Measurements from ENCODE around the gene GNA14.
"Not testable (repeated sequence)": the region's sequence is repeated elsewhere in the genome, so short reads cannot be mapped to it uniquely, and the experiment has no call there.

The GNA14 gene

GRCh38 chr9:77495834-77496671, 152.1 kb downstream of the GNA14 start:
- Histone ChIP-seq H3K4me1 (ENCODE audit: control insufficient read depth in 1 of 2, insufficient read depth in 2 of 2, low read length in 2 of 2) (peaks cover 3 to 4% of the 10 kb centered on the region in 2 experiments), H3K79me1 (ENCODE audit: low read length) (no peaks in the 10 kb centered on the region), H3K79me2 (ENCODE audit: control insufficient read depth, insufficient read depth, low read length, poor library complexity) (no peaks in the 10 kb centered on the region), H3K4me3 (ENCODE audit: low read depth, low read length) (no peak overlapping the region), H3K4me2 (ENCODE audit: low read length) (no peak overlapping the region), H3K14ac (ENCODE audit: low read length) (no peak overlapping the region), H2BK120ac (ENCODE audit: insufficient read depth, low read length, poor library complexity) (no peak overlapping the region), H4K8ac (ENCODE audit: low read depth, low read length) (no peak overlapping the region), H2AK5ac (ENCODE audit: low read length) (no peak overlapping the region), H3K27ac (ENCODE audit: low read depth, low read length) (no peak overlapping the region), H3K18ac (ENCODE audit: low read length) (no peak overlapping the region), H3K23ac (ENCODE audit: low read length) (no peak overlapping the region), H2BK12ac (ENCODE audit: low read length) (no peak overlapping the region), H2AFZ (ENCODE audit: insufficient read depth, low read length, poor library complexity) (no peak overlapping the region), H3K27me3 (ENCODE audit: insufficient read depth, low read length) (no peaks in the 10 kb centered on the region), H3K36me3 (ENCODE audit: control insufficient read depth in 1 of 2, insufficient read depth in 2 of 2, low read length in 2 of 2) (no peaks in the 10 kb centered on the region), H3K4ac (ENCODE audit: low read depth, low read length) (no peak overlapping the region), H3K9me3 (ENCODE audit: insufficient read depth, low read depth, low read length) (no peaks in the 10 kb centered on the region), H3K9ac (ENCODE audit: low read length) (no peak overlapping the region), H4K12ac (ENCODE audit: low read depth, low read length) (no peak overlapping the region), H4K91ac (ENCODE audit: low read depth, low read length) (no peak overlapping the region), H2BK5ac (ENCODE audit: low read depth, low read length, poor library complexity) (no peak overlapping the region)
- DNase-seq: peak in 1 of 2 donors; percentile 57
- no CpG with 5 or more reads among the region's 4 CpGs for WGBS (ENCODE audit: extremely low coverage, insufficient coverage, insufficient read length)

GRCh38 chr9:77490279-77490678, 157.8 kb downstream of the GNA14 start:
- H4K91ac ChIP-seq (ENCODE audit: low read depth, low read length); H3K27ac ChIP-seq (ENCODE audit: low read depth, low read length); DNase-seq; H3K18ac ChIP-seq (ENCODE audit: low read length); H4K8ac ChIP-seq (ENCODE audit: low read depth, low read length); H2AFZ ChIP-seq (ENCODE audit: insufficient read depth, low read length, poor library complexity); H3K14ac ChIP-seq (ENCODE audit: low read length); H4K12ac ChIP-seq (ENCODE audit: low read depth, low read length); H3K4ac ChIP-seq (ENCODE audit: low read depth, low read length); H2BK12ac ChIP-seq (ENCODE audit: low read length); H2AK5ac ChIP-seq (ENCODE audit: low read length); H3K4me1 ChIP-seq (ENCODE audit: control insufficient read depth in 1 of 2, insufficient read depth in 2 of 2, low read length in 2 of 2); H3K4me2 ChIP-seq (ENCODE audit: low read length); H3K9me3 ChIP-seq (ENCODE audit: insufficient read depth, low read depth, low read length); H3K79me1 ChIP-seq (ENCODE audit: low read length); H3K79me2 ChIP-seq (ENCODE audit: control insufficient read depth, insufficient read depth, low read length, poor library complexity); H3K23ac ChIP-seq (ENCODE audit: low read length); H2BK120ac ChIP-seq (ENCODE audit: insufficient read depth, low read length, poor library complexity); H3K27me3 ChIP-seq (ENCODE audit: insufficient read depth, low read length); H3K9ac ChIP-seq (ENCODE audit: low read length); H3K36me3 ChIP-seq (ENCODE audit: control insufficient read depth in 1 of 2, insufficient read depth in 2 of 2, low read length in 2 of 2); H2BK5ac ChIP-seq (ENCODE audit: low read depth, low read length, poor library complexity); H3K4me3 ChIP-seq (ENCODE audit: low read depth, low read length): not testable (repeated sequence)
- no CpG with 5 or more reads among the region's 18 CpGs for WGBS (ENCODE audit: extremely low coverage, insufficient coverage, insufficient read length)

- H2BK5ac ChIP-seq (ENCODE audit: low read depth, low read length, poor library complexity); H2AFZ ChIP-seq (ENCODE audit: insufficient read depth, low read length, poor library complexity); H2BK120ac ChIP-seq (ENCODE audit: insufficient read depth, low read length, poor library complexity); H3K79me1 ChIP-seq (ENCODE audit: low read length); H2AK5ac ChIP-seq (ENCODE audit: low read length); H3K9me3 ChIP-seq (ENCODE audit: insufficient read depth, low read depth, low read length); H3K27me3 ChIP-seq (ENCODE audit: insufficient read depth, low read length); H2BK12ac ChIP-seq (ENCODE audit: low read length); H3K18ac ChIP-seq (ENCODE audit: low read length); H3K4me1 ChIP-seq (ENCODE audit: control insufficient read depth in 1 of 2, insufficient read depth in 2 of 2, low read length in 2 of 2); H3K9ac ChIP-seq (ENCODE audit: low read length); DNase-seq; H3K4ac ChIP-seq (ENCODE audit: low read depth, low read length); H4K91ac ChIP-seq (ENCODE audit: low read depth, low read length); H3K23ac ChIP-seq (ENCODE audit: low read length); H4K8ac ChIP-seq (ENCODE audit: low read depth, low read length); H3K4me2 ChIP-seq (ENCODE audit: low read length); H3K36me3 ChIP-seq (ENCODE audit: control insufficient read depth in 1 of 2, insufficient read depth in 2 of 2, low read length in 2 of 2); H3K79me2 ChIP-seq (ENCODE audit: control insufficient read depth, insufficient read depth, low read length, poor library complexity); H3K4me3 ChIP-seq (ENCODE audit: low read depth, low read length); H3K27ac ChIP-seq (ENCODE audit: low read depth, low read length); H4K12ac ChIP-seq (ENCODE audit: low read depth, low read length); H3K14ac ChIP-seq (ENCODE audit: low read length): not testable (repeated sequence)
- WGBS (ENCODE audit: extremely low coverage, insufficient coverage, insufficient read length): no CpG with 5 or more reads among the region's 23 CpGs
Measured at GRCh38 chr9:77489405-77490163, 158.5 kb downstream of the GNA14 start.

GRCh38 chr9:77488439-77489126, 159.5 kb downstream of the GNA14 start:
- H2BK12ac ChIP-seq (ENCODE audit: low read length): no peak overlapping the region
- no peak overlapping the region for H3K4me2 ChIP-seq (ENCODE audit: low read length)
- H3K79me2 ChIP-seq (ENCODE audit: control insufficient read depth, insufficient read depth, low read length, poor library complexity): no peaks in the 10 kb centered on the region
- H3K36me3 ChIP-seq (ENCODE audit: control insufficient read depth in 1 of 2, insufficient read depth in 2 of 2, low read length in 2 of 2): no peaks in the 10 kb centered on the region
- no peaks in the 10 kb centered on the region for H3K4me1 ChIP-seq (ENCODE audit: control insufficient read depth in 1 of 2, insufficient read depth in 2 of 2, low read length in 2 of 2)
- H3K23ac ChIP-seq (ENCODE audit: low read length): no peak overlapping the region
- no peak overlapping the region for H2BK120ac ChIP-seq (ENCODE audit: insufficient read depth, low read length, poor library complexity)
- peaks cover 2% of the 10 kb centered on the region for H3K9me3 ChIP-seq (ENCODE audit: insufficient read depth, low read depth, low read length)
- H3K79me1 ChIP-seq (ENCODE audit: low read length): no peaks in the 10 kb centered on the region
- no peak overlapping the region for H4K12ac ChIP-seq (ENCODE audit: low read depth, low read length)
- H4K8ac ChIP-seq (ENCODE audit: low read depth, low read length): no peak overlapping the region
- H3K27ac ChIP-seq (ENCODE audit: low read depth, low read length): no peak overlapping the region
- no peak overlapping the region for H4K91ac ChIP-seq (ENCODE audit: low read depth, low read length)
- no peak overlapping the region for H3K14ac ChIP-seq (ENCODE audit: low read length)
- no peak overlapping the region for H3K4ac ChIP-seq (ENCODE audit: low read depth, low read length)
- WGBS (ENCODE audit: extremely low coverage, insufficient coverage, insufficient read length): no CpG with 5 or more reads among the region's 1 CpG
- H3K18ac ChIP-seq (ENCODE audit: low read length): no peak overlapping the region
- H3K9ac ChIP-seq (ENCODE audit: low read length): no peak overlapping the region
- H2AK5ac ChIP-seq (ENCODE audit: low read length): no peak overlapping the region
- H2AFZ ChIP-seq (ENCODE audit: insufficient read depth, low read length, poor library complexity): no peak overlapping the region
- no peak overlapping the region for H3K4me3 ChIP-seq (ENCODE audit: low read depth, low read length)
- no peak overlapping the region for H2BK5ac ChIP-seq (ENCODE audit: low read depth, low read length, poor library complexity)
- peak in 1 of 2 donors; percentile 23 for DNase-seq
- H3K27me3 ChIP-seq (ENCODE audit: insufficient read depth, low read length): no peaks in the 10 kb centered on the region

Data from trophoblast cell (in vitro differentiated cells and primary cell).